Posterior cingulate gyrus (tissue), 11 donors: ENCODE measurements around the gene CELA2B.
"Not testable (repeated sequence)": the region's sequence is repeated elsewhere in the genome, so short reads cannot be mapped to it uniquely, and the experiment has no call there.

Source experiments
- DNase-seq, 10 donors: peaks; one replicate each; pipeline versions ENCODE4 v3.0.0 to v3.0.0-alpha.2; 2020 to 2021; ENCODE audit warnings: mixed read lengths in 3 of 10
- intact Hi-C: fragments of 100-400 bp; cut with DNase I; formaldehyde crosslinking; loops from one replicate; pipeline ENCODE4 v1.15.1; 2023

The CELA2B gene

DNA sequence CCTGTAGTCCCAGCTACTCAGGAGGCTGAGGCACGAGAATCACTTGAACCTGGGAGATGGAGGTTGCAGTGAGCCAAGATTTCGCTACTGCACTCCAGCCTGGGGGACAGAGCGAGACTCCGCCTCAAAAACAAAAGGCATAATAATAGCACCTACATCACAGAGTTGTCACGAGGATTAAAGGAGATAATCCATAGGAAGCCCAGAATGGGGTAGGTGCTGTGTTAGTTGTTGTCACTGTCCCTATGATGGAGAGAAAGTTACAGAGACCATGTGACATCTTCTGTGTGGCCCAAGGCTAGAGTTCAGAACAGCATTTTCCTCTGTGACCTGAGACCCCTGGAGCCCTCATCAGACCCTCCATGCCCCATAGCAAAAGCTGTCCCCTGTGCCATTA, 12.0 kb upstream of the CELA2B start:
- DNase-seq, intact Hi-C loops: not testable (repeated sequence)

DNA sequence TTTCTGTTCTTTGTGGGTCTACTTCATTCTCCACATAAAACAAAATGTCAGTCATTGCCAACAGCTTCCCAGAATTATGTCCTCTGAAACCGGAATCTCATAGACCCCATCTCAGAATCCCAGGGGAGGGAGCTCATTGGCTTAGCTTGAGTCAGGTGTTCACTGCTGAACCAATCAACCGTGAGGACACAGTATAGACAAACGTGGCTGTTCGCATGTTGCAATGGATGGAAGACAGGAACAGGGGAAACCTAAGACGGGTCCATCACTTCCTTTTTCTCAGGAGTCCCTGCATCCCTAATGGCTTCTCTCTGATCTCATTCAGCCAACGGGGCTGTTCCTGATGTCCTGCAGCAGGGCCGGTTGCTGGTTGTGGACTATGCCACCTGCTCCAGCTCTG, 10.2 kb upstream of the CELA2B start:
- intact Hi-C loops: no loop called here
- DNase-seq: no peak

DNA sequence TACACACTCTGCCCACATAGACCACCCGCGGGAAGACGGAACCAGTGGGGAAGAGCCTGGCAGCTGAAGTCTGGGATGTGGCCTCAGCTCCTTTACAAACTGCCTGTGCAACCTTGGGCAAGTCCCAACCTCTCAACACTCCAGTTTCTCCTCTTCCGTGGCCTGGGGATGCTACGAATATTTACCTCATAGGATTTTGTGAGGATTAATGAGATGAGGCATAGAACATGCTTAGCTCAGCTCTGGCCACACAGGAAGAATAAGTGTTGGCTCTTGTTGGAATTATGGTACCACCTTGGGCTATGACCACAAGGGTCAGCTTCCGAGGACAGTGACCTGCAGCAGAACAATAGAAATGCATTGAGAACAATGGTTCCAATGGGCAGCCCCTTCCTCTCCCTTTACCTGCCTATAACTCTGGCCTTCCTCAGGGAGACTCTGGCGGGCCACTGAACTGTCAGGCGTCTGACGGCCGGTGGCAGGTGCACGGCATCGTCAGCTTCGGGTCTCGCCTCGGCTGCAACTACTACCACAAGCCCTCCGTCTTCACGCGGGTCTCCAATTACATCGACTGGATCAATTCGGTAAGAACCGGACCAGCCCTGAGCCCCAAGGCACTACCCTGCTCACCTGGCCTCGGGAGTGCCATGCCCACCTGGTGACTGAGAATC, 8.8 kb upstream of the CELA2B start:
- intact Hi-C loops, DNase-seq: not testable (repeated sequence)

DNA sequence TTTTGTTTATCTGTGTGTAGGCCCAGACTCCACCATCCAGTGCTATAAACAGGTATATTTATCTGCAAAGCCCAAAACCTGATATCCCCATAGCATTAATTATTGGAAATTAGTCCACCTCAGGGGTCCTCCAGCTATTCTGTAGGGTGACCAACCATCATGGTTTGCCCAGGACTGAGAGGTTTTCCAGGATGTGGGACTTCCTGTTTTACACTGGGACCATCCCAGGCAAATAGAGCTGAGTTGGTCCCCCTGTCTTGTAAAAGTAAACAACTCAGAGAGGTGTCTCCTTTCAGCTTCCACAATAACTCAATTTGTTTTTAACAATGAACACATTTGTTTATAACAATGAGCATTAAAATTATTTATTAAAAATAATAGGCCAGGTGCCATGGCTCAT, 7.8 kb upstream of the CELA2B start:
- no peak for DNase-seq
- intact Hi-C loops: no loop called here

DNA sequence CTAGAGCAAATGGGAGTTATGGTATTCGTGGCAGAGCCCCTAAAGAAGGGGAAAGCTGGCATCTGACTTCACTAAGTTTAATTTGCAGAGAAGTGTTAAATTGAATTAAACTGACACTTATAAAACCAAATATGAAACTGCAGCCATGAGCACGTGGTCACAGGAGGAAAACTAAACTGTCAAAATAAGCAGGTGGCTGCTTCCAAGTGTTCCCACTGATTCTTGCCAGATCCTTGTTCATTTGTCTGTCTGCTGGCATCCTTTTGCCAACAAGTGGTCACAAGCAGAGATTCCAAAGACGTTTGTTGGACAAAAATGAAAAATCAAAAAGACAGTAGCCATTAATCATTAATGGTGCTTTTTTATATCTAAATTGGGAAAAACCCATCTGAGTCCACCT, 6.5 kb upstream of the CELA2B start:
- no peak for DNase-seq
- intact Hi-C loops: no loop called here

GRCh38 chr1:15469821-15470448, 6.0 kb upstream of the CELA2B start:
- intact Hi-C loops: not testable (repeated sequence)
- DNase-seq: peak in 9 of 10 donors; percentile 8 to 89 (median 28)

GRCh38 chr1:15471067-15471466, 4.8 kb upstream of the CELA2B start:
- peak in 1 of 10 donors; percentile 45 for DNase-seq
- intact Hi-C loops: not testable (repeated sequence)

GRCh38 chr1:15471723-15472122, 4.2 kb upstream of the CELA2B start:
- intact Hi-C loops, DNase-seq: not testable (repeated sequence)

DNA sequence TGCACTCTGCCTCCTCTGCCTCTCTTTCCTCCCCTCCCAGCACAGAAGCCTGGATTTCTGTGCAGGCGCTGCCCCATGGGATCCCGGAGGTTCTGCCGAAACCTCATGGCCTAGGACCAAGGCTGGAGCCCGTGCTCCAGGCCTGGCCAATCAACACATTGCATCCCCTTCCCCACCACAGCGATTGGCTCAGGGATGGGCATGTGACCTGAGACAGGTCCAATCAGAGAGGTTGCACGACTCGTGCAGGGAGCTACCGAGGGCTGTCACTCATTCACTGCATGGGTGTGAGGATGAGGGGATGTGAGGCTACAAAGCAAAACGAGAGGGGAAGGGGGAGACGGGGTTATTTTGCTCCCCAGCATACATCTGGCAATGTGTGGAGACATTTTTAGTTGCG, 3.3 kb upstream of the CELA2B start:
- no peak for DNase-seq
- intact Hi-C loops: no loop called here

DNA sequence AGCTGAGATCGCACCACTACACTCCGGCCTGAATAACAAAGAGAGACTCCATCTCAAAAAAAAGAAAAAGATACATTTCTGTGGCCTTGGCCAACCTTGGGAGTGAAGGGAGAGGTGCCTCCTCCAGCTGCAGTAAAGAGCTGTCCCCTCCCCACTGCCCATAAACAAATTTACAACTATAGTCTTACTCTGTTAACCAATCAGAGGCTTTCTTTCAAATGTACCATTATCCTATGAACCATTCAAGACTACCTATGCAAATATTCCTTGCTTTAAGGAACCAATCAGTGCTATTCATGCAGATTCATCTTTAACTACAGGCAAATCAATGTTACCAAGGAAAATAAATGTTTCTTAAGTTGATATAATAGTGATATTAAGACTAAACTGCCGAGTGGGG, 1.0 kb downstream of the CELA2B start:
- peak in 1 of 10 donors; percentile 4 for DNase-seq
- intact Hi-C loops: no loop called here

GRCh38 chr1:15477646-15478212, 1.8 kb downstream of the CELA2B start:
- DNase-seq: peak in 1 of 10 donors; percentile 8
- intact Hi-C loops: no loop called here

DNA sequence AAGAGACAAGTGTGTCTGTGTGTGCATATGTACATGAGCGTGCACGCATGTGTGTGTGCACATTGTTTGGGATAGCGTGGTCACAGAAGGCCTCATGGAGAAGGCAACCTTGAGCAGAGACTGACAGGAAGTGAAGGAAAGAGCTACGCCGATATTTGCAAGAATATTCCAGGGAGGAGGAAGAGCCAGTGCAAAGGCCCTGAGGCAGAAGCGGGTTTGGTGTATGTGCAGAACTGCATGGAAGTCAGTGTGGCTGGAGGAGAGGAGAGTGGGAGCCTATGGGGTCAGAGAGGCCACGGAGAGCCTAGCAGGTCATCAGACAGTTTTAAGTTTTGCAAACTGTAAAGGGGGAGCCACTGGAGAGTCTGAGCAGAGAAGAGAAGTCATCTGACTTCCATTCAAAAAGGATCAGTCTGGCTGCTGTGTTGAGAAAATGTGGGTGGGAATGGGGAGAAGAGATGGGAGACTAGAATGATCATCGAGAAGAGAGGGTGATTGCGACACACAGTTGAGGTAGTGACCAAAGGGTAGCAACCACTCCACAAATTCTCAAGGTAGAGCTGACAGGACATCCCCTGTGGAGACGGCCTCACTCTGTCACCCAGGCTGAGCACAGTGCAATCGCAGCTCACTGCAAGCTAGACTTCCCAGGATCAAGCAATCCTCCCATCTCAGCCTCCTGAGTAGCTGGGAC, 3.9 kb downstream of the CELA2B start:
- intact Hi-C loops: no loop called here
- peak in 1 of 10 donors; percentile 28 for DNase-seq

GRCh38 chr1:15482455-15482854, 6.6 kb downstream of the CELA2B start:
- intact Hi-C loops: not testable (repeated sequence)
- peak in 1 of 10 donors; percentile 48 for DNase-seq

- peak in 1 of 10 donors; percentile 60 for DNase-seq
- intact Hi-C loops: not testable (repeated sequence)
Measured at GRCh38 chr1:15482983-15483543, 7.2 kb downstream of the CELA2B start.

- intact Hi-C loops: no loop called here
- DNase-seq: peak in 1 of 10 donors; percentile 5
Measured at GRCh38 chr1:15483971-15484370, 8.1 kb downstream of the CELA2B start.

- peak in 1 of 10 donors; percentile 31 for DNase-seq
- intact Hi-C loops: not testable (repeated sequence)
Measured at GRCh38 chr1:15484443-15484842, 8.5 kb downstream of the CELA2B start.

DNA sequence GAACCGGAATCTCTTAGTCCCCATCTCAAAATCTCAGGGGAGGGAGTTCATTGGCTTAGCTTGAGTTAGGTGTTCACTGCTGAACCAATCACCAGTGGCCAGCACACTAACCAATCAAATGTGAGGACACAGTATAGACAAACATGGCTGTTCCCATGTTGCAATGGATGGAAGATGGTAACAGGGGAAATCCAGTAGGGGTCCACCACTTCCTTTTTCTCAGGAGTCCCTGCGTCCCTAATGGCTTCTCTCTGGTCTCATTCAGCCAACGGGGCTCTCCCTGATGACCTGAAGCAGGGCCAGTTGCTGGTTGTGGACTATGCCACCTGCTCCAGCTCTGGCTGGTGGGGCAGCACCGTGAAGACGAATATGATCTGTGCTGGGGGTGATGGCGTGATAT, 9.7 kb downstream of the CELA2B start:
- DNase-seq: peak in 1 of 10 donors; percentile 55

GRCh38 chr1:15486844-15487610, 11.1 kb downstream of the CELA2B start:
- intact Hi-C loops: not testable (repeated sequence)
- peak in 2 of 10 donors; percentile 64 to 73 for DNase-seq

More for the DNA sequence above, 9.7 kb downstream of the CELA2B start:
- intact Hi-C loops: no loop called here

GRCh38 chr1:15488371-15488770, 12.5 kb downstream of the CELA2B start:
- DNase-seq: peak in 1 of 10 donors; percentile 7
- intact Hi-C loops: no loop called here
